Left lung (tissue), 10 donors: ENCODE measurements around the gene CPOX. TPM values are rescaled to one million over a fixed set of nuclear protein-coding genes. Genes with fewer than 3 reads are reported as not detected.

Experiments
- ATAC-seq: fragments of 200-7000 bp; cut with Tn5 transposase; one replicate; pipeline ENCODE4 v1.9.1; 2020; ENCODE audit warnings: moderate library complexity
- DNase-seq, 4 donors: peaks; one replicate each; pipeline ENCODE4 v3.0.0-alpha.2; 2013 to 2020
- H3K27ac ChIP-seq, 2 donors: fragments of 200-600 bp; sonication (generic) in 1 of 2; one replicate each; pipeline versions ENCODE4 v1.5.0 to v1.8.0; 2020 to 2021
- H3K27me3 ChIP-seq, 2 donors: fragments of 200-600 bp; sonication (generic) in 1 of 2; one replicate each; pipeline versions ENCODE4 v1.5.0 to v1.8.0; 2020 to 2021
- H3K36me3 ChIP-seq, 2 donors: fragments of 200-600 bp; sonication (generic) in 1 of 2; one replicate each; pipeline versions ENCODE4 v1.5.0 to v1.8.0; 2020 to 2021
- H3K4me1 ChIP-seq, 2 donors: fragments of 200-600 bp; one replicate each; pipeline ENCODE4 v1.8.0; 2021
- H3K4me3 ChIP-seq, 2 donors: fragments of 200-600 bp; sonication (generic) in 1 of 2; one replicate each; pipeline versions ENCODE4 v1.5.0 to v1.8.0; 2020 to 2021; ENCODE audit warnings: mild to moderate bottlenecking in 1 of 2
- H3K9me3 ChIP-seq, 2 donors: fragments of 200-600 bp; sonication (generic) in 1 of 2; one replicate each; pipeline versions ENCODE4 v1.5.0 to v1.8.0; 2020 to 2021
- intact Hi-C, 2 donors: fragments of 100-400 bp; cut with DNase I; formaldehyde crosslinking; loops; one replicate each; pipeline versions ENCODE4 v1.11.2 to v1.14.2; 2022
- polyA plus RNA-seq, 6 donors: library from polyadenylated mRNA; unstranded; fragments of 120-200 nt; gene quantifications; one replicate each; pipeline ENCODE4 v1.2.1, GENCODE V29; 2013; ENCODE audit not compliant: insufficient read length in 6 of 6
- total RNA-seq, 2 donors: library from RNA; stranded (reverse); fragmentation: NEBNext Ultra II Directional; extraction: Animal tissue kit (Norgen Biotek cat#: 25700); gene quantifications; one replicate each; pipeline ENCODE4 v1.2.1, GENCODE V29; 2021
- TF ChIP-seq, protein P1 (sequence below), 2 donors: fragments of 200-600 bp; sonication (generic) in 1 of 2; IDR thresholded peaks; one replicate each; pipeline versions ENCODE4 v1.5.0 to v1.8.0; 2021; ENCODE audit warnings: antibody characterized with exemption in 2 of 2
- donor health status: DM: no; HTN: yes; CAD: no.
- donor health status: DM: no; HTN: no; CAD: no.

The CPOX gene
- total and polyA plus RNA-seq, 8 donors: 15.0 to 33.6 (median 27.5) TPM

DNA sequence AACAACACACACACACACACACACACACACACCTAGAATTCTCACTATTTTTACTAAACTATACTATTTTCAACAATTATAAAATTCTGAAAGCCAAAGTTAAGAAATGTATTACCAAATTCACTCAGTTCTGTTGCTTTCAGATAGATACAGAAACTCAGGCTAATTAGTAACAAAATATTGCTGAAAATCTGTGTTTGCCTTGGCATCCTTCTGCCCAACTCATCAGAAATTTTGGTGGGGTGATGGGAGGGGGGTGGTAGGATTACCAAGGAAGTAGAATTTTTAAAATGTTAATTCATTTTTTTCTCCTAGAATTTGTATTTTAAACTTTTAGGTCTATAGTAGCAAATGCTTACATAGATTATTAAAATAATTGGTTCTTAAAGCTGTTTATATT, 2.7 kb upstream of the CPOX start:
- TF ChIP-seq, protein P1, sequence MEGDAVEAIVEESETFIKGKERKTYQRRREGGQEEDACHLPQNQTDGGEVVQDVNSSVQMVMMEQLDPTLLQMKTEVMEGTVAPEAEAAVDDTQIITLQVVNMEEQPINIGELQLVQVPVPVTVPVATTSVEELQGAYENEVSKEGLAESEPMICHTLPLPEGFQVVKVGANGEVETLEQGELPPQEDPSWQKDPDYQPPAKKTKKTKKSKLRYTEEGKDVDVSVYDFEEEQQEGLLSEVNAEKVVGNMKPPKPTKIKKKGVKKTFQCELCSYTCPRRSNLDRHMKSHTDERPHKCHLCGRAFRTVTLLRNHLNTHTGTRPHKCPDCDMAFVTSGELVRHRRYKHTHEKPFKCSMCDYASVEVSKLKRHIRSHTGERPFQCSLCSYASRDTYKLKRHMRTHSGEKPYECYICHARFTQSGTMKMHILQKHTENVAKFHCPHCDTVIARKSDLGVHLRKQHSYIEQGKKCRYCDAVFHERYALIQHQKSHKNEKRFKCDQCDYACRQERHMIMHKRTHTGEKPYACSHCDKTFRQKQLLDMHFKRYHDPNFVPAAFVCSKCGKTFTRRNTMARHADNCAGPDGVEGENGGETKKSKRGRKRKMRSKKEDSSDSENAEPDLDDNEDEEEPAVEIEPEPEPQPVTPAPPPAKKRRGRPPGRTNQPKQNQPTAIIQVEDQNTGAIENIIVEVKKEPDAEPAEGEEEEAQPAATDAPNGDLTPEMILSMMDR (IDR thresholded peaks at IDR 0.05): no peak
- peaks cover 6 to 48% of the 10 kb centered on the region in 2 donors for H3K4me1 ChIP-seq
- no peaks in the 10 kb centered on the region for H3K27me3 ChIP-seq
- intact Hi-C loops: no loop called here
- H3K9me3 ChIP-seq: no peaks in the 10 kb centered on the region
- H3K36me3 ChIP-seq: no peaks in the 10 kb centered on the region
- no peak for DNase-seq
- no peak overlapping the region for H3K4me3 ChIP-seq
- no peak for ATAC-seq
- H3K27ac ChIP-seq: no peak overlapping the region

DNA sequence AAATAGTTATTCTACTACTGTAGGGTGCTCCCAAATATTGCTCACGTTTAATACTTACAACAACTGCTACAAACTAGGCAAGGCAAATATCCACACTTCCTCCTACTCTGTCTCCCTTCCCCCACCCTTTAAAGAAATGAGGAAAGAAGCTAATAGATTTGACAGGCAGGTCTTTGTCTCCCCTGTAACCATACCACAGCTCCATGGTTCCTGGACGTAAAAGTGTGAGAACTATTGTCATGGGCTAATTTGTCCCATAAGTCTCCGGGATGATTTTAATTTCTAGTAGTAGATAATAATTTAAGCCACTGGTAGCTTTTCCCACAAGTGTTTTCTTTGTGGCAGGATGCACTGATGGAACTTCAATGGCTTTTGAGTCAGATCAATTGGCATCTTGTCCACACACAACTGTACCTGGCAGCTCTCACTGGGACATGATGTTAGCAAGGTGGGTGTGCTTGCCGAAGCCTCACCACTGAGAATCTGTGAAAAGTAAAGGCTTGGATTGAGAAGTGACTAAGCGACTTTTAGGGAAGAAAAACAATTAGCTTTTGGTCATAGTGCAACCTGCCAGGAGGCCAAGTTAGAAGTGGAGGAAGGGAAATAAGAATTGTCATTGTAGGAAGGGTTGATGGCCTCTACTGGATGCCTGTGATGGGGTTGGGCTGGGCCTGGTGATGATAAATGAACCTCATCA, 1.4 kb upstream of the CPOX start:
- TF ChIP-seq, protein P1 (IDR thresholded peaks at IDR 0.05): no peak
- H3K36me3 ChIP-seq: peaks cover 0 to 12% of the 10 kb centered on the region in 2 donors
- DNase-seq: no peak
- no peak for ATAC-seq
- peaks cover 6 to 48% of the 10 kb centered on the region in 2 donors for H3K4me1 ChIP-seq
- no peak overlapping the region for H3K4me3 ChIP-seq
- intact Hi-C loops: no loop called here
- no peaks in the 10 kb centered on the region for H3K27me3 ChIP-seq
- H3K9me3 ChIP-seq: no peaks in the 10 kb centered on the region
- H3K27ac ChIP-seq: no peak overlapping the region

DNA sequence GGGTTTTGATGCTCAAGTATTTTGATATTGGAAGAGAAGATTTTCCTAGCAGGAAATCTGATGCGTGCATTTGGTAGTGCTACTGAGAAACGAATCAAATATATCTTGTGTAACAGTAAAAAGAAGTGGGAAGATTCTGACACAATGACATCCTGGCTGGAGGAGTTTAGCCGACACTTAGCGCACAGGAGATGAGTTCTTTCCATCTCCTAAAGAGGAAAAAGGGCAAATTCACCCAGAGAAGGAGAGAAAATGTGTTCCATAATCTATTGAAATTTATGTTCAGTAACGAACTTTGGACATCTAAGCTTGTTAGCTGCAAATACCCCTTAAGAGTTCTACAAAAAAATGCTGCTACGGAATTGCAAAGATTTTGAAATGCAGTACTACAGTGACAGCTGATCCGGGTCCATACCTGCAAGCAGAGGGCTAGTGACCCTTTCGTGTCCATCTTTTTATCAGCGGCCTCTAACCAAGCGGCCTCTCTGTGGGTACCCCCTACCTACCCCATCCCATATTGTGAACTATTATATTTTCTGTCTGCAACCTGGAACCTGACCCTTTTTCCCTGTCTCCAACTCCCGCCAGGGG, 971 bp downstream of the CPOX start:
- peak overlapping the region; percentile 71 to 73 for H3K4me3 ChIP-seq
- no peaks in the 10 kb centered on the region for H3K9me3 ChIP-seq
- TF ChIP-seq, protein P1 (IDR thresholded peaks at IDR 0.05): no peak
- no peak for ATAC-seq
- peaks cover 9 to 44% of the 10 kb centered on the region in 2 donors for H3K4me1 ChIP-seq
- H3K27ac ChIP-seq: no peak overlapping the region
- no peaks in the 10 kb centered on the region for H3K27me3 ChIP-seq
- intact Hi-C loops: no loop called here
- no peak for DNase-seq
- peaks cover 0 to 14% of the 10 kb centered on the region in 2 donors for H3K36me3 ChIP-seq

DNA sequence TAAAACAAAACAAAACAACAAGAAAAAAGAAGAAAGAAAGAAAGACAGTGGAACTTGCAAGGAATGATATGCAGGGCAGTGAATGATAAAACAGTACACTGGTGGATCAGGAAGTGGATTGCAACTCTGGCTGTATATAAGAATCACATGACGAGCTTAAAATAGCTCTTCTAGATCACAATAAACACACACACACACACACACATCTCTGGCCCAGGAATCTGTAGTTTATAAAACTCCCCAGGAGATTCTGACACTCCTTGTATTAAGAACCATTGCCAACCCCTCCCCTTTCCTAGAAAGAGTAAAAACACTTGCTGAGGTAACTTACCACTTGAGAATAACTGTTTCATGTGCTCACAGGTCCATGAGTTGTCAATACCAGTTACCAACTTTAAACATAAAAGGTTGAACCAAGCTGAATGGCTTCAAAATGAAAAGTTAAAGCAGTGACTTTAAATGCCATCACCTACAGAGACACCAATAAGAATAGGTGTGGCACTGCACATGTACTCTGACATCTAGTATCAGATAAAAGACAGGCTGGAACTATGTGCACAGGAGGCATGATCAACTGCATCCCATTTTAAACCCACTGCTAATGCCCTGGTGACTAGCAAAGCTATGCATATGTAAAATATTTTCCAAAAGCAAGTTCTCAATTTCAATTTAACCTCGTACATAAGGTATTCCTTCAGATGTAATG, 3.9 kb downstream of the CPOX start:
- peak; percentile 3 for ATAC-seq
- Histone ChIP-seq H3K9me3 (no peaks in the 10 kb centered on the region), H3K27me3 (no peaks in the 10 kb centered on the region), H3K4me3 (no peak overlapping the region), H3K4me1 (peaks cover 9 to 43% of the 10 kb centered on the region in 2 donors), H3K27ac (no peak overlapping the region), H3K36me3 (peaks cover 0 to 33% of the 10 kb centered on the region in 2 donors)
- intact Hi-C loops: no loop called here
- TF ChIP-seq, protein P1 (IDR thresholded peaks at IDR 0.05): no peak
- DNase-seq: no peak

DNA sequence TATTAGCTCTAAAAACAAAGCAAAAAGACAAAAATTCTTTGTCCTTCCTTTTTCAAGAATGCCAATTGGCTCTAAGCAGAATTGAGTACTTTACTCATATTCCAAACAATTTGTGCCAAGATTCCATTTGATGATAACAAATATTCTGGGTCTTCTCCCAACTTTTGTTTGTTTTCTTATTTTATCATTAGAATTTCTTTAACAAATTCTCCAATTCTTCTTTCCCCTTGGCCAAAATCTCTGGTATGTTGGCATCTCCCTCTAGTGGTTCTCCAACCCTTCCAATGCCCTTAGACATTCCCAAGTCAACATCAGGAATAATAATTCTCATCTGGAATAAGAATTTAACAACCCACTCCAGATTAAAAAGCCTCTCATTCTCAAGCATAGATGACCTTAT, 5.3 kb downstream of the CPOX start:
- Histone ChIP-seq H3K4me1 (peaks cover 9 to 36% of the 10 kb centered on the region in 2 donors), H3K4me3 (no peak overlapping the region), H3K9me3 (no peaks in the 10 kb centered on the region), H3K27me3 (no peaks in the 10 kb centered on the region), H3K27ac (no peak overlapping the region), H3K36me3 (peaks cover 0 to 36% of the 10 kb centered on the region in 2 donors)
- TF ChIP-seq, protein P1 (IDR thresholded peaks at IDR 0.05): no peak
- no peak for DNase-seq
- ATAC-seq: no peak
- intact Hi-C loops: no loop called here
